Activated T-helper 1 cell treated with Interleukin-2 at 50 U/mL for 16 hours (primary cell): ENCODE results near the gene YJEFN3.
A peak's percentile ranks its signal among the peaks of the same experiment; 100 is the strongest.

Source experiments
- DNase-seq: peaks from one replicate; pipeline ENCODE4 v3.0.0-alpha.2; 2020; ENCODE audit warnings: low read depth

YJEFN3 gene, protein sequence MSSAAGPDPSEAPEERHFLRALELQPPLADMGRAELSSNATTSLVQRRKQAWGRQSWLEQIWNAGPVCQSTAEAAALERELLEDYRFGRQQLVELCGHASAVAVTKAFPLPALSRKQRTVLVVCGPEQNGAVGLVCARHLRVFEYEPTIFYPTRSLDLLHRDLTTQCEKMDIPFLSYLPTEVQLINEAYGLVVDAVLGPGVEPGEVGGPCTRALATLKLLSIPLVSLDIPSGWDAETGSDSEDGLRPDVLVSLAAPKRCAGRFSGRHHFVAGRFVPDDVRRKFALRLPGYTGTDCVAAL

DNA sequence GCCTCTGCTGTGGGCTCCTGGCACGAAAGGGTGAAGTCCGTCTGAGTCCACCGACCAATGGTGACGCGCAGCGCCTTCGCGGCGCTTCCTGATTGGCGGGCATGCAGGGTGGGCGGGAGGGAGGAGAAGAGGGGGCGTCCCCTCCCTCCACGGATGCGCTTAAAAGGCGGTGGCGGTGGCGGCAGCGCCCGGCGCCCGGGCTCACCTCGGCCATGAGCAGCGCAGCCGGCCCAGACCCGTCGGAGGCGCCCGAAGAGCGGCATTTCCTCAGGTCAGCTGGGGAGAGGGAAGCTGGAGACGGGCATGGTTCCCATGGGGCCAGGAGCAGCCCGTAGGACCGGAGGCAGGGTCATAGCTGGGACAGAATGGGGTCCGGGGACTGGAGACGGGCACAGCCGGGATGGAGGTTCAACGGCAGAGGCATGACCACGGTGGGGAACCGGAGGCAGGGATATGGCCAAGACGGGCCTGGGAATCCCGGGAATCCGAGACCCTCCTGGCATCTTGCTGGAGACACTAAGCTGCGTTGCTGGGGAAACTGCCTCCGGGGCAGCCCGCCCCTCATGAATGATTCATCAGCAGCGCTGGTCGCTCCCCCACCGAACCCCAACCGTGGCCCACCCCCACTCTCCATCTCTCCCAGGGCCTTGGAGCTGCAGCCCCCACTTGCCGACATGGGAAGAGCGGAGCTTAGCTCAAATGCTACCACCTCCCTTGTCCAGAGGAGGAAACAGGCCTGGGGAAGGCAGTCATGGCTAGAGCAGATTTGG lies at the start of gene YJEFN3:
TSS of gene YJEFN3 (plus strand) at position 191 of the 770 bp plus-strand sequence. CDS start at position 213, 22 bp downstream.
- no peak for DNase-seq

DNA sequence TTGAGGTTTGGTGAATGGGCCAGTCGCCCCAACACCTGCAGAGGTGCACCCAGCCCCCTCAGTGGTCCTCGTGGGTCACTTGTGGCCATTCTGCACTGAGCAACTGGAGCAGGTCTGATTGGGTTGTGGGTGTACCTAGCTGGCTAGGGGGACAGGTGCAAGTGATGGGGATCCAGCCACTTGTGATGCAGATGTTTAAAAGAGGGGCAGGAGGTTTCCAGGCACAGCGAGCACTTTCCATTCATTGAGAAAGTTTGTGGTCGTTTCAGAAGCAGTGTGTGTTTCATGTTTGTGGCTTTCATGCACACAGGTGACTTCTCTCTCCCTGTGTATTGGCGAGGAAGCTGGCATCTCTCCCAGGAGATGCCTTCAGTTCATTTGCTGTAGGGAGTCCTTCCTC lies 48.0 kb upstream of the YJEFN3 start:
- no peak for DNase-seq

DNA sequence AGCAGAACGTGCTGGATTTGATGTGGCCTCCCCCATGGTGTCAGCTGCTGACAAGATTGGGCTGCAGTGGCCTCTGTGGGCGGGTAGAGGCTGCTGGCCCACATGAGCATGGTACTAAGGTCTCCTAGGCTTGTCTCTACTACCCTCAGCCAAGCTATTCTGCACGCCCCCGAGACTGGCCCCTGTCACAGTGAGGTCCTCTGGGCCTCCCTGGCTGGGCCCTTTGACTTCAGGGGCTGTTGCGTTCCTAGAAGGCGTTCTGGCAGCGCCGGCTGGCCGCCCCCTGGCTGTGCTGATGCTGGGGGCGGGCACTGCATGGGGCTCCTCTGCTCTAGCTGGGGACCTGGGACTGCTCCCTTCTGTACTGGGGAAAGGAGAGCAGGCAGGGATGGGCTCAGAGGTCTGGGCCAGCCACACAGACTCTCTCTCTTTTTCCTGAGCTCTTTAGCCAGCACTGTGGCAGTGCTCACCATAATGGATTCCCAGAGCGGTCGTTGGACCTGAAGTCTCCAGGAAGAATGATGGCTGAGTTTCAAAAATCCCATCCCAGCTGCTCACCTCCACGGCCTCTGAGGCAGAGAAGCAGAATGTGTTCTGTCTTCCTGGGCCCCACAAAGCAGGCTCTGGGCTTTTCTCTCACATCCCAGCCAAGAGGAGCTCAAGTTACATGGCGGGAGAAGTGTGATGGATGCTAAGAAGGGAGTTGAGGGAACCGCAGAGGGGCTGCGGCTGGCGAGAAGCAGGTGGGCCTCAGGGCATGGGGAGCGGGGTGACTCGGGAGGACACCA lies 45.7 kb upstream of the YJEFN3 start:
- no peak for DNase-seq

DNA sequence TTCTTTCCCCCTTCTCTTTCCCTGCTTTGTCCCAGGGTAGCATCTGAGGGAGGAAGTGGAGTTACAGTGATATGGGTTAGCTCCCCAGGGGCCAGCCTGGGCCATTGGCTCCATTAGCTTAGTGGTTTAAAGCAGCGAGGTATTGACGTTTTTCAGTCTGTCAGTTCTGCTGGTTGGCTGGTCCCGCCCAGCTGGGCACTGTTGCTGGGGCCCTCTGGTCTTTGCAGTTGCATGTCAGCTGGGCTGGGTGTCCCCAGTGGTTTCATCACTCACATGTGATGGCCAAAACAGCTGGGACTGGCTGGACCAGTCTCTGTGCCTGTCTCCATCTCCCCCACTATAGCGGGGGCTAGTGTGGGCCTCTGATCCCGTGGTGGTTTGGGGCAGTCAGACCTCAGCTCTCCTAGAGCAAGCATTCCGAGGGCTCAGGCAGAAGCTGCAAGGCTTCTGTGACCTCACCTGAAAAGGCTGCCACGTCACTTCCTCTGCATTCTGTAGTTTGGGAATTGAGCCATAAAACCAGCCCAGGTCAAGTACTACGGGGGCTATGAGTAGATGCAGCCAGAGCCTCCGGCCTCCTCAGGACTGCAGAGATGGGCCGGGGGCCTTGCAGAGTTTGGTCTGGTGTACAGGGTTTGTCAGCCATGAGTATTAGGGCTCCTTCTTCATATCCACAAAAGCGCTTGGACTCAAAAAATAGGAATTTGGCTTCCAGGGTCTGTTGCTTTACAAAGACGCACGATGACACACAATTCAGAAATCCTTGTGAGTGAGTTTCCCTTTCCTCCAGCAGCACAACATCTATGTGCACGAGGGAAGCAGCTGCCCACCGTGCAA lies 43.3 kb upstream of the YJEFN3 start:
- no peak for DNase-seq

DNA sequence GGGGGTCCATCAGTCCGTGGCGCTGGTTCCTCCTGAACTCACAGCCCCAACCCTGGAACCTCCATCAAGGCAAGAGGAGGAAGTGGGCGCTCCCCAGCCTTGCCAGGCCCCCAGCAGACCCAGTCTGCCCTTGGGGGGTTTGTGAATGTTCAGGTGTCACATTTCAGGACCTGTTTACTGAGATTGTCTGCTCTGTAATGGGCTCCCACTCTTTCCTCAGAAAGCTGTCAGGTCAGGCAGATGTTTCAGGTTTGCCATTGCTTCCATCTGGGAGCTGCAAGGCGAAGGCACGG lies 42.8 kb upstream of the YJEFN3 start:
- no peak for DNase-seq

DNA sequence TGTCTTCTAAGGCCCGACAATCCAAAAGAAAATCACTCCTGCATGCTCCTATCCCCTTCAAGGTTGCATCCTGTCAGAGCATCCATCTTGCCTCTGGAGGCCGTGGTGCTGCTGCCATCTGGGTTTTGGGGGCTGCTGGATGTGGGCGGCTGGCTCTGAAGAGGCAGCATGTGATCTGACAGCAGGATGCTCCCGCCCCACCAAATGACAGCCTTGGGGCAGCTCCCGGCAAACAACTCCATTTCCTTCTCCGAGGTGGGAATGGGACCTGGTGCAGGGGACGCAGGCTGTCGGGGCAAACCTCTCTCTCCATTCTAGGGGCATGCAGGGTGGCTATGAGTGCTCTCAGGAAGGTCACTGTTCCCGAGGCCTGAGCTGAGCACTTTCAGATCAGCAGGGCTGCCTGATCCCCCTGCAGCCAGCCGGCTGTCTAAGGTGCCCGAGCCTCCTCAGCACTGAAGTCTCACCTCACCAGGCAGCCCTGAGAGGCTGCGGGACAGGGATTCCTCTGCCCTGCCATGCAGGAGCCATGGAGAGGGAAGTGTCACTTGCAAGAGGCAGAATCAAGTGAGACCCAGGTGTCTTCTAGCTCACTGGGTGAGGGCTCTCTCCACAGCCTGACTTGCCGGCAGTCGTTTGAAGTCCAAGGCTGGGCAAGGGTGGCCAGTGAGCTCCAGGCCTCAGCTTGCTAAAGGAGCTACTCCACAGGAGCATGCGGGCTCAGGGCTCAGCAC lies 42.2 kb upstream of the YJEFN3 start:
- DNase-seq, result no peak

DNA sequence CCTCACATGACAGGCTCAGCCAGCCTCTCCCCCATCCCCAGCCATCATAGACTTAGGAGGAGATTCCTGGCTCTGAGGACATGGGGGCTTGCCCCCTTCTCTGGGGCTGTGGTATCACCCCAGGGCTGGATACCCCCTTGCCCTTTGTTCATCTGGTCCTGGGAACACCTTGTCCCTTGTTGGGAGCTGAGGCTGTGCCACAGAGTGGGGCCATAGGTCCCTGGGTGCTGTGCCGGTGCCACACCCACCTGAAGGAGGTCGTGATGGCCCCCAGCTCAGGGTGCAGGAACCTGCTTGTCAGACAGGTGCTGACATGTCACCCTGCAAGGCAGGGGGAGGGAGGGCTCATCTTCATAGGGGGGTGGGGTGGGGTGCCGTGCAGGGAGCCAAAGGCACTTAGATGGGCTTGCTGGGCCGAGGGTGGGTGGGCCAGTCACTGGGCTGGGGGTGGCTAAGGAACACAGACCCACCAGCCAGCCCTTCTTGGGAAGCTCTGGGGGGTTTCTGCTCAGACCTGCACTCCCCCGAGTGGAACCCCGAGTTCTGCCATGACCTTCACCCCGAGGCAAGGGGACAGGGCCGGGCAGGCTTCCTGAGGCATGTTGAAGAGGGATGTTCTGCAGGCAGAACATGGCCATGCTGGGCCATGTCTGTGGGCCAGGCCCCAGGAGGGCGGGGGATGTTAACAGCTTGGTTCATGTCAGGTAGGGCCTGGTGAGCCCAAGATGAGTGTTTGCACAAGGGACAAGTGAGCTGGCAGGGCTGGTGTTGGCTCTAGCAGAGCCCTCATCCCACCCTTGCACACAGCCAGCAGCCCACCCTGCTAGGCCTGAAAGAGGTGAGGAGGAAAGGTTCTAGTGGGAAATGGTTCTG lies 41.4 kb upstream of the YJEFN3 start:
- DNase-seq, result no peak

DNA sequence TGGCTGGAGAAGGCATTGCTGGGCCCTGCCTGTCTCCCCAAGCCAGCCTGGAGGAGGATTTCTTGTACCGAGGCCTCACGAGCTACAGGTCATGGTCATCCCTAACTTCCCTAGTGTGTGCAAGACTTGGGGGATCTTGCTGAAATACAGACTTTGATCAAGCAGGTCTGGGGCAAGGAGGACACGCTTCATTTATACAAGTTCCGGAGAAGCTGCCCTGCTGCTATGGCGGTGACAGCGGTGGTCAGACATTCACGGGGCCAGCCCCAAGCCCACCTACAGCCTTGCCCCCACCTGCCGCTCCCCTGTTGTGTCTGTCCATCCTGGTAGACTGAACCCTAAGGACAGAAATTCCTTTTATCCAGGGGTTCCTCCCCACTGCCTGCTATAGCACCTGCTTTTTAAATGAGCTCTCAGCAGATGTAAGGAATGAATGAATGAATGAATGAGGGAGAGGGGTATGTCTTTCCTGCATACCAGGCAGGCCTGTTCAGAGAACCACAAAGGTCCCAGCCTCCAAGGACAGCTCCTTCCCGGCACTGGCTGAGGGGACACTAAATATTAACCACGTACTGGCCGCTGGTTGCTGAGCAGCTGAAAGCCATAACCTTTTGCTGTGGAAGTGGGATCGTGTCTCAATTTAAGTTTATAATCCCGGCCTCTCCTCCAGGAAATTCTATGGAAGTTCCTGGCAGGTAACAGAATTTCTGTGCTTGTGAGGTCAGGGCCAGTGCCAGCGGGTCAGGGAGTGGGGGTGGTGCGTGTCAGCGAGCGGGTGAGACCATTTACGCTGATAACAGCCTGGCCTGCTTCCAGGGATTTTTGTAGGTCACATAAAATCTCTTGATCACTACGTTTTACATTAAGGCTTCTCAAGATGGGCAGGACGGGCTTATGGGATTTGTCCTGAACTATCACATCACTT lies 40.5 kb upstream of the YJEFN3 start:
- no peak for DNase-seq

DNA sequence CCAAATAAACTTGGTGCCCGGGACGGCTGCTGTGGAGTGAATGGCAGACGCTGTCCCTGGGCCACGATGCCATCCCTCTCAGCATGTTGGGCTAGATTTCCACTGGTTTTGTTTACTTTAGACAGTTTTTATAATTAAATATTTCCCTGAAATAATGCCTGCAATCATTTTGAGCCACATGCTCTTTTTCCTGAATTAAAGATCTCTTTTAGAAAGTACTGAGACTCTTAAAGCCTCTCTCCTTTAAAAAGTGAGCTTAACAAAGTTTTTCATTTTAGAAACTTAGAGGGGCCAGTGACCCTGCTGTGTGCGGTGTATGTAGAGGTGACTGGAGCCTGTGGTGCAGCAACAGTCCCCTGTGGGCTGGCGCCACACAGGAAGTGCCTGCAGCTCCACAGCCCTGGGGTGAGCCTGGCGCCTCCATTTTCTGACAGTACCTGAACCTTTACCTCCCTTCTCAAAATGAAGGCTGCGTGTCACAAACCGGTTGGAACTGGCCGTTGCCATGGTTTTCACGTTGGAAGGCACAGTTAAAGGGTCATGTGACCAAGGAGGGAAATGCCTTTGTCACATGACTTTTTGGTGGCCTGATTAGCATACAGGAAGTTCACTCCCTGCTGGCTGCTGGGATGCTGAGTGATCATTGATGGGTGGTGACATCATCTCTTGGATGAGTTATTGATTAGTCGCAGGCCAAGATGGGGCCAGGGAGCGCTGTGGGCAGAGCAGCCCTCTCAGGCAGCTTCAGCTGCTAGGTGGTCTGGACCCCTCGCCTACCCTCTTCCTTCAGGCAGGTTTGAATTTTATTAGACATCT lies 39.6 kb upstream of the YJEFN3 start:
- DNase-seq, result peak; percentile 81

DNA sequence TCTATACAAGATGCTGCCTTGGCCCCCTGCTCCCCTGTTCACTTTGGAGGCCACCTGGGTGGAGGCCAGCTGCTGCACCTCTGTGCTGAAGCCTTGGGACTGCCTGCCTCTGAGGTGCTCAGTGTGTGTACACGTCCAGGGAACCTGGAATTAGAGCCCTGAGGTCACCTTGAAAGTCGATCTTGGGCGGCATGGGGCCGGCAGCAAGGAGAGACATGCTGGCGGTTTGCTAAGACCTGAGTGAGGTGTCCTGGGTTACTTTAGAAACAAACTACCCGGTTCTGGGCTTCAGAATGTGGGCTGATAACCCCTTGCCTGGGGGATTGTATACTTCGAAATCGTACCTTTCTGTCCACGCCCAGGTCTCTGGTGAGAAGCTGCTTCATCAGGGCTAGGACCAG lies 38.9 kb upstream of the YJEFN3 start:
- no peak for DNase-seq

DNA sequence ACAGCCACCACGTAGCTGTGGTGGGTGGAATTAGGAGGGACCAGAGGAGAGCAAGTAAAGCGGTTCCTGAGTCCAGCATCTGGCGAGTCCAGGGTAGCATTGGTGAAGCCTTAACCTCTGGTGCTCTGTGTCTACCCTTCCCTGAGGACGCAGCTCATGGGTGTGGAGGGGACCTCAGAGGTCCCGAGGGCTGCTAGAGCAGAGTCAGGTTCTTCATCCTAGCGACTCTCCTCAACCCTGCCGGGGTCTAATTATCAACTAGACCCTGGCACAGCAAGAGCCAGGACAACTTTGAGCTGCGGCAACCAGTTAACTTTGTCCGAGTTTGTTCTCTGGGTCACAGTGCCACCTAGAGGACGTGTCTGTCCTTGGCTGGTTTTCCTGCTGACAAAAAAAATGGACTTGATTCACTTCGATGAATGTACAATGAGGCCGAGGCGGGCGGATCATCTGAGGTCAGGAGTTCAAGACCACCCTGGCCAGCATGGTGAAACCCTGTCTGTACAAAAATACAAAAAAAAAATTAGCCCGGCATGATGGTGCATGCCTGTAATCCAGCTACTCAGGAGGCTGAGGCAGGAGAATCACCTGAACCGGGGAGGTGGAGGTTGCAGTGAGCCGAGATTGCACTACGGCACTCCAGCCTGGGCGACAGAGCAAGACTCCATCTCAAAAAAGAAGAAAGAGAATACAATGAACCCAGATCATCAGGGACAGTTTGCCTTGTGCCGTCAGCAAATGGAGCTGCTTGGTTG lies 38.3 kb upstream of the YJEFN3 start:
- peak; percentile 68 for DNase-seq

DNA sequence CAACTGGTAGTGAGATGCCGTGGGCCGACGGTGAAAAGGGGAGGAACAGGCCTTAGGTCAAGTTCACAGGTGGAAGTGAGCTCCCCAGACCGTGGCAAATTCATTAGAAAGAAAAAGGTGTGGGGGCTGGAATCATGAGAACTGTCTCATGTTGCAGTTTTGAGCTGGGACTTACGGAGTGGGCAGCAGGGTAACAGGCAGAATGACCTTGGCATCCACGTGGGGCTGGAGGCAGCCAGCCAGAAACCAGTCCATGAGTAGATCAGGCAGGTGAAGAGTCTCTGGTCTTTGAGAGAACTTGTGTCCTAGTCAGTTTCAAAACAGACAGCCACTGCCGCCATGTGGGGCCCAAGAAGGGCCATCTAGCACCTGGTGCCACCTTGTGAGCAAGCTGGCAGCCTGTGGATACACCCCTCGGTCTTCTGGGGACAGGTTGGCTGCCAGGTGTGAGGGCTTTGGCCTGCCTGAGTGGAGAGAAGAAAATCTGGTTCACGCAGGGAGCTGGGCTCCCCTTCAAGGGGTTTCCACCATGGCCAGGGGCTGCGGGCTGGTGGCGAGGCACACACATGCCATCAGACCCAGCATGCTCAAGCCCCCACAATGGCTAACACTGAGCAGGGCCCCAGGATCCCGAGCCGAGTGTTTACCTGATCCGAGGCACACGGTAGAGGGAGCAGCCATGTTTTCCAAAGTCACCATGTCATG lies 37.2 kb upstream of the YJEFN3 start:
- DNase-seq, result no peak

DNA sequence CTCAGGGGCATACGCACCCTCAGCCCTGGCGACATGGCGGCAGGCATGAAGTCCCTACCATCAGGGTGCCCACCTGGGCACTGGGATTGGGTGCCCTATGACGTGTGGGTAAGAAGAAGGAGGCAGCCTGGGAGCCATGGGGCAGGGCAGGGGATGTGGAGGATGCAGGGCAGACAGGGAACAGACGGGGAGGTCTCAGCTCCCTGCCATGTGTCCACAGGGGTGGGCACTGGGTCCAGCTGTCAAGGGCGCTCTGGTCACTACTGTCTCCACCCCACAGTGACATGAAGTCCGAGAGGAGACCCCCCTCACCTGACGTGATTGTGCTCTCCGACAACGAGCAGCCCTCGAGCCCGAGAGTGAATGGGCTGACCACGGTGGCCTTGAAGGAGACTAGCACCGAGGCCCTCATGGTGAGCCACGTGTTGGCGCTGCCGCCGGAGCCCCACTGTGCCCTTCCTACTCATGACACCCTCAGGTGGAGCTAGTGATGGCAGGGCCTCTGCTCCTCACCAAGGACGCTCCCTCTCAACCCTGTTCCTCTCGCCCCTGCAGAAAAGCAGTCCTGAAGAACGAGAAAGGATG lies 36.6 kb upstream of the YJEFN3 start:
- no peak for DNase-seq

DNA sequence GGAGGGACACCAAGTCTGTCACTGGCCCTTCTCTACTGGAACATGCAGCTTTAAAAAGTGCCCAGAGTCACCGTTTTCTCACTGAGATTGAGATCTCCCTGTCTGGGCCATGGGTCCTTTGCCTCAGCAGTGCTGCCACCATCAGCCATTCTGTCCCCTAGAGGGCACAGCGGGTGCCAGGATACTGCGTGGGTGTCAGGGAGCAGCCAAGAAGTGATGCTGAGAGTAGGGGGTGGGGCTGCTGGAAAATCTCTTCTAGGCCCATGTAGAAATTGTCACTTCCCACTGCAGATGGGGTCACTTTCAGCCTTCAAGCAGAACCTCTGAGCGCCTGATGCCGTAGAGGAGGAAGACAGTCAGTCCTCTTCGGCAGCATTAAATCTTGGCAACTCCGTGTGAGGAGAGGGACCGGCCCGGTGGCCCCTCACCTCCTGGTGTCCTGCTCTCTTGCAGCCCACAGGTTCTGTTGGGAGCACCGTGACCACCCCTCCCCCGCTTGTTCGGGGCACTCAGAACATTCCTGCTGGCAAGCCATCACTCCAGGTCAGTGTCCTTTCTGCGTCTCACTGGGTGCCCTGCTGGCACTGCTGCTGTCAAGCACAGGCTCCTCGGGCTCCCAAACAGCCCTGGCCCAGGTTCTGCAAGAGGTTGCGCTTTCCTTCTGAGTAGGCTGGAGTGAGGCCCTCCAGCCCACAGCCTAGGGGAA lies 34.7 kb upstream of the YJEFN3 start:
- DNase-seq, result no peak

DNA sequence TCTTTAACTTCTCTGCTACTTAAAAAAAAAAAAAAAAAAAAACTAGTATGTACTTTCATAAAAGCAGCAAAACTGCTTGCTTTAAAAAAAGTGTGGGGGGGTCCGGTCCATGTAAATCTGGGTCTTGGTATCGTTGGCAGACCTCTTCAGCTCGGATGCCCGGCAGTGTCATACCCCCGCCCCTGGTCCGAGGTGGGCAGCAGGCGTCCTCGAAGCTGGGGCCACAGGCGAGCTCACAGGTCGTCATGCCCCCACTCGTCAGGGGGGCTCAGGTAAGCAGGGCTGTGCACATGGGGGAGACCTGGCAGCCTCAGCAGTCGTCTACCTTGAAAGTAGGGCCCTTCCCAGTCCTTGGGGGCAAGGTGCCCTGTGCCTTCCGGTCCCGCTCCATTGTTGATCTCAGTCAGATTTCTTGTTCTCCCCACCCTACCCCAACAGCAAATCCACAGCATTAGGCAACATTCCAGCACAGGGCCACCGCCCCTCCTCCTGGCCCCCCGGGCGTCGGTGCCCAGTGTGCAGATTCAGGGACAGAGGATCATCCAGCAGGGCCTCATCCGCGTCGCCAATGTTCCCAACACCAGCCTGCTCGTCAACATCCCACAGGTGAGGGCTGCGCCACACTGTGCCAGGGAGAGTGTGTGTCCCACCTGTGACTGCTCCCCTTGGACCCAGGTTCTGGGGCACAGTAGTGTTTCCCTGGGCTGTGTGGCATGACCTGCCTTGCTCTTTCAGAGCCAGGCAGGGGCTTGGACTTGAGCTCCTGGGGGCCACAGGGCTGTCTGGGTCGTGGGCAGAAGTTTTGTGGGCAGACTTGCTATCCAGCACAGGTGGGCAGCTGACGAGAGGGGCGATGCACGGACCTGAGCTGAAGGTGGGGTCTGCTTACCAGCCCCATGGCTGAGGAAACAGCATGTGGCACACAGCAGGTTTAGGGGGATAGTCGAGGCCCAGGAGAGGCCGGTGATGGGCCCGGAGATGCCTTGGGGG lies 32.8 kb upstream of the YJEFN3 start:
- DNase-seq, result no peak
